Measurements from ENCODE around the gene MYH15.

Gene MYH15

GRCh38 chr3:108546247-108546646 lies 35.9 kb upstream of the MYH15 start:
- no peaks in the 10 kb centered on the region for H3K27me3 ChIP-seq (ENCODE audit: control insufficient read depth in 3 of 3, insufficient read depth in 3 of 3, low read depth in 1 of 3, low read length in 3 of 3)
- H3K4me2 ChIP-seq (ENCODE audit: insufficient read depth, low read length, poor library complexity, severe bottlenecking): no peak overlapping the region
- H3K36me3 ChIP-seq (replicated peaks in 1 of 2; ENCODE audit: control insufficient read depth in 2 of 2, insufficient read depth in 2 of 2, low read length in 2 of 2): peaks cover 8 to 100% of the 10 kb centered on the region in 2 donors
- H2BK15ac ChIP-seq (ENCODE audit: low read length): no peak overlapping the region
- H4K91ac ChIP-seq (ENCODE audit: low read depth, low read length, poor library complexity): no peak overlapping the region
- H2BK12ac ChIP-seq (ENCODE audit: low read length): no peak overlapping the region
- H4K8ac ChIP-seq (ENCODE audit: low read depth, low read length): no peak overlapping the region
- H2AK5ac ChIP-seq (ENCODE audit: low read depth, low read length): no peak overlapping the region
- H3K14ac ChIP-seq (ENCODE audit: low read length): no peak overlapping the region
- no peak overlapping the region for H2AFZ ChIP-seq (ENCODE audit: low read length)
- H2BK120ac ChIP-seq (ENCODE audit: low read depth, low read length): no peak overlapping the region
- H3K9ac ChIP-seq (ENCODE audit: low read depth, low read length, poor library complexity): no peak overlapping the region
- no peak overlapping the region for H2BK5ac ChIP-seq (ENCODE audit: low read length)
- peaks cover 2 to 9% of the 10 kb centered on the region in 2 donors for H3K9me3 ChIP-seq (replicated peaks in 1 of 2; ENCODE audit: control insufficient read depth in 2 of 2, insufficient read depth in 1 of 2, low read depth in 1 of 2, low read length in 2 of 2)
- no peak overlapping the region for H3K23ac ChIP-seq (ENCODE audit: low read depth, low read length, poor library complexity)
- no peak overlapping the region for H3K4ac ChIP-seq (ENCODE audit: low read length)
- no peaks in the 10 kb centered on the region for H3K79me1 ChIP-seq (ENCODE audit: low read depth, low read length)
- WGBS, 2 donors (ENCODE audit: extremely low coverage in 2 of 2, insufficient read length in 2 of 2, insufficient replicate concordance in 1 of 2): no CpG with 5 or more reads among the region's 1 CpG
- H3K27ac ChIP-seq (replicated peaks; ENCODE audit: low read length): no peak overlapping the region
- no peak for DNase-seq (ENCODE audit: low spot score)
- no peak overlapping the region for H3K4me3 ChIP-seq (ENCODE audit: low read length in 2 of 2)
- no peak overlapping the region for H3K18ac ChIP-seq (ENCODE audit: low read length)
- H3K4me1 ChIP-seq (ENCODE audit: control insufficient read depth in 2 of 2, insufficient read depth in 1 of 2, low read depth in 1 of 2, low read length in 2 of 2): no peaks in the 10 kb centered on the region

- Histone ChIP-seq H3K4me2 (ENCODE audit: insufficient read depth, low read length, poor library complexity, severe bottlenecking) (no peak overlapping the region), H3K14ac (ENCODE audit: low read length) (no peak overlapping the region), H3K79me1 (ENCODE audit: low read depth, low read length) (no peaks in the 10 kb centered on the region), H2AK5ac (ENCODE audit: low read depth, low read length) (no peak overlapping the region), H2AFZ (ENCODE audit: low read length) (no peak overlapping the region), H3K36me3 (replicated peaks in 1 of 2; ENCODE audit: control insufficient read depth in 2 of 2, insufficient read depth in 2 of 2, low read length in 2 of 2) (peaks cover 2 to 27% of the 10 kb centered on the region in 2 donors), H3K4me3 (ENCODE audit: low read length in 2 of 2) (no peak overlapping the region), H3K9me3 (replicated peaks in 1 of 2; ENCODE audit: control insufficient read depth in 2 of 2, insufficient read depth in 1 of 2, low read depth in 1 of 2, low read length in 2 of 2) (no peaks in the 10 kb centered on the region), H4K8ac (ENCODE audit: low read depth, low read length) (no peak overlapping the region), H2BK5ac (ENCODE audit: low read length) (no peak overlapping the region), H4K91ac (ENCODE audit: low read depth, low read length, poor library complexity) (no peak overlapping the region), H3K23ac (ENCODE audit: low read depth, low read length, poor library complexity) (no peak overlapping the region), H3K27ac (replicated peaks; ENCODE audit: low read length) (no peak overlapping the region), H3K4ac (ENCODE audit: low read length) (no peak overlapping the region), H2BK120ac (ENCODE audit: low read depth, low read length) (no peak overlapping the region), H3K27me3 (ENCODE audit: control insufficient read depth in 3 of 3, insufficient read depth in 3 of 3, low read depth in 1 of 3, low read length in 3 of 3) (no peaks in the 10 kb centered on the region), H3K9ac (ENCODE audit: low read depth, low read length, poor library complexity) (no peak overlapping the region), H3K18ac (ENCODE audit: low read length) (no peak overlapping the region), H3K4me1 (ENCODE audit: control insufficient read depth in 2 of 2, insufficient read depth in 1 of 2, low read depth in 1 of 2, low read length in 2 of 2) (no peaks in the 10 kb centered on the region), H2BK15ac (ENCODE audit: low read length) (no peak overlapping the region), H2BK12ac (ENCODE audit: low read length) (no peak overlapping the region)
- no CpG with 5 or more reads among the region's 4 CpGs for WGBS, 2 donors (ENCODE audit: extremely low coverage in 2 of 2, insufficient read length in 2 of 2, insufficient replicate concordance in 1 of 2)
- no peak for DNase-seq (ENCODE audit: low spot score)
These were observed 27.7 kb upstream of the MYH15 start for GRCh38 chr3:108538083-108538482.

GRCh38 chr3:108528459-108529252 lies 18.3 kb upstream of the MYH15 start:
- Histone ChIP-seq H3K9ac (ENCODE audit: low read depth, low read length, poor library complexity) (no peak overlapping the region), H3K4me1 (ENCODE audit: control insufficient read depth in 2 of 2, insufficient read depth in 1 of 2, low read depth in 1 of 2, low read length in 2 of 2) (peaks cover 0 to 3% of the 10 kb centered on the region in 2 donors), H2AK5ac (ENCODE audit: low read depth, low read length) (no peak overlapping the region)

GRCh38 chr3:108527817-108528216 lies 17.4 kb upstream of the MYH15 start:
- no CpG with 5 or more reads among the region's 2 CpGs for WGBS, 2 donors (ENCODE audit: extremely low coverage in 2 of 2, insufficient read length in 2 of 2, insufficient replicate concordance in 1 of 2)
- Histone ChIP-seq H3K9me3 (replicated peaks in 1 of 2; ENCODE audit: control insufficient read depth in 2 of 2, insufficient read depth in 1 of 2, low read depth in 1 of 2, low read length in 2 of 2) (peaks cover 0 to 4% of the 10 kb centered on the region in 2 donors), H2AK5ac (ENCODE audit: low read depth, low read length) (no peak overlapping the region), H2BK5ac (ENCODE audit: low read length) (no peak overlapping the region), H3K79me1 (ENCODE audit: low read depth, low read length) (no peaks in the 10 kb centered on the region), H2BK15ac (ENCODE audit: low read length) (no peak overlapping the region), H3K23ac (ENCODE audit: low read depth, low read length, poor library complexity) (no peak overlapping the region), H3K27me3 (ENCODE audit: control insufficient read depth in 3 of 3, insufficient read depth in 3 of 3, low read depth in 1 of 3, low read length in 3 of 3) (no peaks in the 10 kb centered on the region), H4K91ac (ENCODE audit: low read depth, low read length, poor library complexity) (no peak overlapping the region), H3K14ac (ENCODE audit: low read length) (no peak overlapping the region), H3K18ac (ENCODE audit: low read length) (no peak overlapping the region), H3K4me2 (ENCODE audit: insufficient read depth, low read length, poor library complexity, severe bottlenecking) (no peak overlapping the region), H2BK12ac (ENCODE audit: low read length) (no peak overlapping the region), H3K27ac (replicated peaks; ENCODE audit: low read length) (no peak overlapping the region), H3K4me1 (ENCODE audit: control insufficient read depth in 2 of 2, insufficient read depth in 1 of 2, low read depth in 1 of 2, low read length in 2 of 2) (peaks cover 0 to 3% of the 10 kb centered on the region in 2 donors), H3K9ac (ENCODE audit: low read depth, low read length, poor library complexity) (no peak overlapping the region), H4K8ac (ENCODE audit: low read depth, low read length) (no peak overlapping the region), H3K4ac (ENCODE audit: low read length) (no peak overlapping the region), H3K4me3 (ENCODE audit: low read length in 2 of 2) (no peak overlapping the region), H2BK120ac (ENCODE audit: low read depth, low read length) (no peak overlapping the region), H3K36me3 (replicated peaks in 1 of 2; ENCODE audit: control insufficient read depth in 2 of 2, insufficient read depth in 2 of 2, low read length in 2 of 2) (no peaks in the 10 kb centered on the region), H2AFZ (ENCODE audit: low read length) (no peak overlapping the region)
- no peak for DNase-seq (ENCODE audit: low spot score)

More at GRCh38 chr3:108528459-108529252, 18.3 kb upstream of the MYH15 start:
- H3K4me3 ChIP-seq (ENCODE audit: low read length in 2 of 2): no peak overlapping the region
- no peak overlapping the region for H2BK5ac ChIP-seq (ENCODE audit: low read length)
- no peak overlapping the region for H3K23ac ChIP-seq (ENCODE audit: low read depth, low read length, poor library complexity)
- DNase-seq (ENCODE audit: low spot score): no peak
- no CpG with 5 or more reads among the region's 3 CpGs for WGBS, 2 donors (ENCODE audit: extremely low coverage in 2 of 2, insufficient read length in 2 of 2, insufficient replicate concordance in 1 of 2)
- no peak overlapping the region for H2BK120ac ChIP-seq (ENCODE audit: low read depth, low read length)
- no peak overlapping the region for H2BK15ac ChIP-seq (ENCODE audit: low read length)
- H3K36me3 ChIP-seq (replicated peaks in 1 of 2; ENCODE audit: control insufficient read depth in 2 of 2, insufficient read depth in 2 of 2, low read length in 2 of 2): no peaks in the 10 kb centered on the region
- H3K4me2 ChIP-seq (ENCODE audit: insufficient read depth, low read length, poor library complexity, severe bottlenecking): no peak overlapping the region
- H3K18ac ChIP-seq (ENCODE audit: low read length): no peak overlapping the region
- H3K27me3 ChIP-seq (ENCODE audit: control insufficient read depth in 3 of 3, insufficient read depth in 3 of 3, low read depth in 1 of 3, low read length in 3 of 3): no peaks in the 10 kb centered on the region
- H3K4ac ChIP-seq (ENCODE audit: low read length): no peak overlapping the region
- H3K79me1 ChIP-seq (ENCODE audit: low read depth, low read length): no peaks in the 10 kb centered on the region
- no peak overlapping the region for H4K91ac ChIP-seq (ENCODE audit: low read depth, low read length, poor library complexity)
- H4K8ac ChIP-seq (ENCODE audit: low read depth, low read length): no peak overlapping the region
- no peak overlapping the region for H3K27ac ChIP-seq (replicated peaks; ENCODE audit: low read length)
- H2BK12ac ChIP-seq (ENCODE audit: low read length): no peak overlapping the region
- H2AFZ ChIP-seq (ENCODE audit: low read length): no peak overlapping the region
- H3K14ac ChIP-seq (ENCODE audit: low read length): no peak overlapping the region
- H3K9me3 ChIP-seq (replicated peaks in 1 of 2; ENCODE audit: control insufficient read depth in 2 of 2, insufficient read depth in 1 of 2, low read depth in 1 of 2, low read length in 2 of 2): peaks cover 0 to 4% of the 10 kb centered on the region in 2 donors
